Right hindlimb (tissue), 1 donor: ENCODE results near the gene FBLN2.

Experiments used
- DNase-seq: peaks from one replicate; pipeline ENCODE4 v3.0.0-alpha.2; 2018

The FBLN2 gene

GRCh38 chr3:13628432-13628831 is 79.5 kb downstream of the FBLN2 start:
- no peak for DNase-seq

GRCh38 chr3:13628841-13629551 is 80.1 kb downstream of the FBLN2 start:
- no peak for DNase-seq

DNA sequence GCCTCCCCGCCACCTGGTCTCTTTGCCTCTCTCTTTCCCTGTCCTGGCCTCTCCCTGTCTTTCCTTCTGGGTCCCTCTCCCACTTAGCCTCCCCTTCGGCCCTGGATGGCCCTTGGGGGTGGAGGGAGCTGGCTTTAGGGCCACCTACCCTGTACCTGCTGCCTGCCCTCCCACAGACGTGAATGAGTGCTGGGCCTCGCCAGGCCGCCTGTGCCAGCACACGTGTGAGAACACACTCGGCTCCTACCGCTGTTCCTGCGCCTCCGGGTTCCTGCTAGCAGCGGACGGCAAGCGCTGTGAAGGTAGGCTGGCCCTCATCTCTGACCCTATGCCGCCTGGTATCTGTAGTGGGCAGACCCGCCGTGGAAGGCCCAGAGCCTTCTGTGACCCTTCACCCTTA is 80.7 kb downstream of the FBLN2 start:
- DNase-seq = no peak

GRCh38 chr3:13631256-13631655 is 82.3 kb downstream of the FBLN2 start:
- DNase-seq = no peak

- DNase-seq = no peak
These were observed 84.3 kb downstream of the FBLN2 start for GRCh38 chr3:13633176-13633575.

- DNase-seq = no peak
These were observed 85.2 kb downstream of the FBLN2 start for GRCh38 chr3:13634151-13634550.

GRCh38 chr3:13634615-13635014 is 85.7 kb downstream of the FBLN2 start:
- no peak for DNase-seq

- no peak for DNase-seq
These were observed 87.3 kb downstream of the FBLN2 start for GRCh38 chr3:13636186-13636585.

- DNase-seq = no peak
These were observed 87.9 kb downstream of the FBLN2 start for GRCh38 chr3:13636874-13637273.

DNA sequence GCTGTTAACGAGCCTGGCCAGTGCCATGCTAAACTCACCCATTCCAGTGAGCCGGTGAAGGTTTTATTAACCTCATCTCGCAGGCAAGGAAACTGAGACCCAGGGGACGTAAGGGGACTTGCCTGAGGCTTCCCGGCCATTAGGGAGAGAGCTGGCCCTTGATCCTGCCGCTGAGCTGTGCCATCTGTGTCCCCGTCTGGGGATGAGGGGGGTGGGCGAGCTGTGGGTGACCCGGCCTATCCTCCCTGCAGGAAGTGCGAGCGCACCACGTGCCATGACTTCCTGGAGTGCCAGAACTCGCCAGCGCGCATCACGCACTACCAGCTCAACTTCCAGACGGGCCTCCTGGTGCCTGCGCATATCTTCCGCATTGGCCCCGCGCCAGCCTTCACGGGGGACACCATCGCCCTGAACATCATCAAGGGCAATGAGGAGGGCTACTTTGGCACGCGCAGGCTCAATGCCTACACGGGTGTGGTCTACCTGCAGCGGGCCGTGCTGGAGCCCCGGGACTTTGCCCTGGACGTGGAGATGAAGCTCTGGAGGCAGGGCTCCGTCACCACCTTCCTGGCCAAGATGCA is 88.5 kb downstream of the FBLN2 start:
- DNase-seq = no peak

DNA sequence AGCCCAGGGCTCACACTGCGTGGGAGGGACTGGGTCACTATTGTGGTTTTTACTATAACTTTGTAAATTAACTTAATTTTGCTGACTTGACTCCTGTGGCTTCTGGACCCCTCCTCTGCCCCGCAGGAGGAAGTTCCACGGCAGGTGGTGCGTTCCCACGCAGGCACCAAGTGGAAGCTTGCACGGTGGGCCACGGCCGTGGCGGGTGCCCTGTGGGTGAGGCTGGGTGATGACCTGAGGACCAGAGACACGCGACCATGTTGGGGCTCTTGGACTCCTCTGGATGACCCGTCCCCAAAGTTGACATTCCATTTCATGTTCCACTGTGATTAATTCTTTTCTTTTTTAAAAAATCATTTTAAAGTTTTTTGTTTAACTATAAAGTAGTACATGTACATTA is 89.0 kb downstream of the FBLN2 start:
- no peak for DNase-seq

- DNase-seq = peak; percentile 61
These were observed 90.0 kb downstream of the FBLN2 start for GRCh38 chr3:13638927-13639326.

GRCh38 chr3:13642597-13642996 is 93.7 kb downstream of the FBLN2 start:
- DNase-seq = no peak

DNA sequence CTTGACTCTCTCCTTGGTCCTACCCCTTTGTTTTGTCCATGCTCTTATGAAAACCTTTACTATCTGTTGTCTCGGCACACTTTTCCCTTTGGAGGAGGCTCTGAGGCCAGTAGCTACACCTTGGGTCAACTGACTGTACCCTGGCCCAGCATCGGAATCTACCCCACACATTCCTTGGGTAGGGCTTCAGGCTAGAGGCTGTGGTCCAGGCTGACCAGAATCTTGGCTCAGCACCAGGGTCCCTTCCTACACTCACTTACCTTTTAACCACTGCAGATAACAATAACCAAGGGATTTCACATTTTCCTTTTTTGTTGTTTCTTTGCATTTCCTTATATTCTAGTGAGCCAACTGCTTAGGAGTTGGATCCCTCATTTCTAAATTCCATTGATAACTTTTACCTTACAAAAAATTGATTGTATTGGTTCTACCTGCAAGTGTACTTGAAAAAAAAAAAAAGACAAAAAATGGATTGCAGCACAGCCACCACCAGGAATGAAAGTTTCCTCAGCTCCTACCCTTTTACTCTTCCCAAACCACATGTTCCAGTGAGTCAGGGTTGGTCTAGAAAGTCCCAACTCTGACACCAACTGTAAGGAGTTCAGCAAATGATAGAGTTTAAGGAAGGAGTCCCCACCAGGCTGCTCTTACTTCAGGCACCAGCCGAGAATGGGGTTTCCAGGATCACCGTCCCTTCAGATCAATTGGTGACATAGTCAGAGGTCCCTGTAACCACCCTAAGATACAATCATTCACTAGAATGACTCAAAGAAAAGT is 95.6 kb downstream of the FBLN2 start:
- no peak for DNase-seq

GRCh38 chr3:13645801-13646637 is 97.1 kb downstream of the FBLN2 start:
- no peak for DNase-seq

- peak; percentile 52 for DNase-seq
These were observed 98.6 kb downstream of the FBLN2 start for GRCh38 chr3:13647298-13648059.

- DNase-seq = peak; percentile 92
These were observed 99.4 kb downstream of the FBLN2 start for GRCh38 chr3:13648060-13649001.

GRCh38 chr3:13650210-13651056 is 101.5 kb downstream of the FBLN2 start:
- peak; percentile 80 for DNase-seq

DNA sequence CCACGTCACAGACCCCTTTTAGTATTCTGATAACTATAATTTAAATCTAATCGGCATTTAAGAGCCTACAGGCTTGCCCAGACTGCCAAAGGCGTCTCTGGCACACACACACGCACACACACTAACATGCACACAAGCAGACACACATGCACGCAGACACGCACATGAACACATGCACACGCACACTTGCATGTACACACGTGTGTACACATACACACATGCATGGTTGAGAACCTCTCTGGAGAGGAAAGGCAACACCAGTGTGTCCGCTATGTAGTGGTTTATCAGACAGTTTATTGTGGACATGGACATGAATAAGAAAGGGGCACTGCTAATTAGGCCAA is 102.1 kb downstream of the FBLN2 start:
- DNase-seq = no peak

DNA sequence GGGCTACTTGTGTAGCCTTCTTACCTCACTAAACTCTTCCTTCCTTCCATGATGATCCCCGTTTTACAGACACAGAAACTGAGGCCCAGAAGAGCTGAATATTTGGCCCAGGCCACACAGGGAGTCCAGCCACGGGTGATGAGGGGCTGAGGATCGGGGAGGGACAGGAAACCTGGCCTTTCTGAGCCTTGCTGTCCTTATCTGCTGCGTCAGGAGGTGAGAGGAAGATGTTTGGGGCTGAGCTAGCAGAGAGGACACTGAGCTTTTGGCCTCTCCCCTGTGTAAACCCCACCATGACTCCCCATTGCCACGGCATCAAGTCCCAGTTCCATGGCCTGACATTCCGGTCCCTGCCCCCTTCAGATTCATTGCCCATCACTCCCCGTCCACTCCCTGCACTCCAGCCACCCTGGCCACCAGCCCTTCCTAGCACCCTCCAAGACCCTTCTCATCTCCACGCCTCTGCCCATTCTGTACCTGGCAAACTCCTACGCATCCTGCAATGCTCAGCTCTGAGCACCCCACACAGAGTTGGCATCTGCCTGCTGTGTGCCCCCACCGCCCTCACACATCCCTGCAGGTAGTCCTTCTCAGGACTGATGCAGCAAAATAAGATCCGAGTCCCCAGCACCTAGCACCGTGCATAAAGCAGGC is 103.0 kb downstream of the FBLN2 start:
- no peak for DNase-seq
